NT2/D1 (cell line): ENCODE measurements around the gene ERC1.

Experiments used
- DNase-seq: peaks from one replicate; pipeline ENCODE4 v3.0.0-alpha.2; 2011; ENCODE audit warnings: low read depth, low spot score
- H3K27me3 ChIP-seq: 2 replicates; pipeline ENCODE4 v1.6.0; 2011; ENCODE audit warnings: mild to moderate bottlenecking; ENCODE audit not compliant: insufficient read length, insufficient read depth
- H3K36me3 ChIP-seq: 2 replicates; pipeline ENCODE4 v1.6.1; 2011; ENCODE audit warnings: mild to moderate bottlenecking, low read length, mixed read lengths; ENCODE audit not compliant: insufficient read depth, insufficient read length
- H3K4me1 ChIP-seq: 2 replicates; pipeline ENCODE4 v1.5.1; 2011; ENCODE audit not compliant: insufficient read depth, insufficient read length
- H3K4me3 ChIP-seq: 2 replicates; pipeline ENCODE4 v1.5.1; 2011; ENCODE audit warnings: low read depth; ENCODE audit not compliant: insufficient read length
- H3K9ac ChIP-seq: 2 replicates; pipeline ENCODE4 v1.6.0; 2011; ENCODE audit warnings: low read depth; ENCODE audit not compliant: insufficient read length
- H3K9me3 ChIP-seq: 2 replicates; pipeline ENCODE4 v1.5.1; 2011; ENCODE audit warnings: mild to moderate bottlenecking, low read length; ENCODE audit not compliant: insufficient read depth
- SUZ12 ChIP-seq: IDR thresholded peaks from 2 replicates; pipeline ENCODE4 v1.6.1; 2011; ENCODE audit not compliant: insufficient read length, insufficient read depth; ENCODE audit errors: extremely low read depth
- YY1 ChIP-seq: IDR thresholded peaks from 2 replicates; pipeline ENCODE4 v1.6.1; 2011; ENCODE audit not compliant: insufficient read length, insufficient read depth
- ZNF274 ChIP-seq: IDR thresholded peaks from 2 replicates; pipeline ENCODE4 v1.6.1; 2011; ENCODE audit warnings: mild to moderate bottlenecking, low read depth, low read length

Gene ERC1

GRCh38 chr12:1291601-1292332 lies 300.7 kb downstream of the ERC1 start:
- no peaks in the 10 kb centered on the region for H3K4me1 ChIP-seq
- H3K9me3 ChIP-seq = no peaks in the 10 kb centered on the region
- no peak overlapping the region for H3K9ac ChIP-seq
- TF ChIP-seq ZNF274 (no peak), YY1 (no peak)
- H3K4me3 ChIP-seq = no peak overlapping the region
- DNase-seq = no peak
- H3K27me3 ChIP-seq = no peaks in the 10 kb centered on the region
- H3K36me3 ChIP-seq = peaks cover 21% of the 10 kb centered on the region

DNA sequence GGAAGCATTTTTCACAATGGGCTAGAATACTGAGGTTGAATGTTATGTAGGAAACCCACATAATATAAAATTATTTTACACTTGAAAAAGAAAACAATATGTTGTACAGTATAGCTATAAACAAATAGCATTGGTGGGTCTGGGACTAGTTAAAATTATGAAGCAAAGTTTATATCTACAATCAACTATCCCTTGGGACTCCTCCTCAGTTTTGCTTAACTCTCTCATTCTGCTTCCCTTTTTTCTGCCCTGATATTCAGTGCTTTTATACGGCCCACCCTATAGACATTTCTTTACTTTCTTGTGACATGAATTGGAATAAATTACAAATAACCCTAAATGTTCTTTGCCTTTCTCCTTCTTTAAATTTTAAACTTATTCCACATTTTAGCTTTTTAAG lies 302.9 kb downstream of the ERC1 start:
- DNase-seq = no peak
- TF ChIP-seq ZNF274 (no peak), SUZ12 (no peak), YY1 (no peak)
- no peaks in the 10 kb centered on the region for H3K27me3 ChIP-seq
- H3K9me3 ChIP-seq = no peaks in the 10 kb centered on the region
- no peak overlapping the region for H3K9ac ChIP-seq
- no peaks in the 10 kb centered on the region for H3K4me1 ChIP-seq
- peaks cover 21% of the 10 kb centered on the region for H3K36me3 ChIP-seq
- H3K4me3 ChIP-seq = no peak overlapping the region

- DNase-seq = no peak
- Histone ChIP-seq H3K9ac (no peak overlapping the region), H3K4me3 (no peak overlapping the region), H3K4me1 (no peaks in the 10 kb centered on the region), H3K9me3 (no peaks in the 10 kb centered on the region), H3K27me3 (no peaks in the 10 kb centered on the region), H3K36me3 (no peaks in the 10 kb centered on the region)
- TF ChIP-seq SUZ12 = no peak
- TF ChIP-seq YY1 = no peak
These were observed 306.2 kb downstream of the ERC1 start for GRCh38 chr12:1297206-1297605.

DNA sequence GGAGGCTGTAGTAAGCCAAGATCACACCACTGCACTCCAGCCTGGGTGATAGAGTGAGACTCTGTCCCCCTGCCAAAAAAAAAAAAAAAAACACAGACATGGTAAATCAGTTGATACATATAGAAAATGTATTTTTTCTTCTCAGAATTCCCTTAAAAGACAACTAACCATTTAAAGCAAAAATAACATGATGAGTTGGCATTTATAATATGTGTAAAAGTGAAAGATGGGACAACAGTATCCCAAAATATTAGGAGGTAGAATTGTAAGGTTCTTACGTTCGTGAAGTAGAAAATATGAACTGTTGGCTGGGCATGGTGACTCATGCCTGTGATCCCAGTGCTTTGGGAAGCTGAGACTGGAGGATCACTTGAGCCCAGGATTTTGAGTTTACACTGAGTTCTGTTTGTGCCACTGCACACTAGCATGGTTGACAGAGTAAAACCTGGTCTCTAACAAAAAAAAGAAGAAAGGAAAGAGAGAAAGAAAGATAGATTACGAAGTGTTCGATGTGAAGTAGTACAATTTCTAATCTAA lies 306.7 kb downstream of the ERC1 start:
- H3K9me3 ChIP-seq = no peaks in the 10 kb centered on the region
- no peaks in the 10 kb centered on the region for H3K4me1 ChIP-seq
- DNase-seq = no peak
- no peak overlapping the region for H3K9ac ChIP-seq
- TF ChIP-seq YY1 = no peak
- no peak for TF ChIP-seq SUZ12
- TF ChIP-seq ZNF274 = no peak
- no peak overlapping the region for H3K4me3 ChIP-seq
- no peaks in the 10 kb centered on the region for H3K27me3 ChIP-seq
- no peaks in the 10 kb centered on the region for H3K36me3 ChIP-seq

DNA sequence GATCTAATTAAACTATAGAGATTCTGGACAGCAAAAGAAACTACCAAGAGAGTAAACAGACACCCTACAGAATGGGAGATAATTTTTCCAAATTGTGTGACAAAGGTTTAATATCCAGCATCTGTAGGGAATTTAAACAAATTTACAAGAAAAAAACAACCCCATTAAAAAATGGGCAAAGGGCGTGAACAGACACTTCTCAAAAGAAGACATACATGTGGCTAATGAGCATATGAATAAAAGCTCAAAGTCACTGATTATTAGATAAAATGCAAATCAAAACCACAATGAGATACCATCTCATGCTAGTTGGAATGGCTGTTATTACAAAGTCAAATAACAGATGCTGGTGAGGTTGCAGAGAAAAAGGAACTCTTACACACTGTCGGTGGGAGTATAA lies 309.4 kb downstream of the ERC1 start:
- Histone ChIP-seq H3K36me3 (no peaks in the 10 kb centered on the region), H3K4me1 (no peaks in the 10 kb centered on the region), H3K27me3 (no peaks in the 10 kb centered on the region), H3K4me3 (no peak overlapping the region), H3K9me3 (no peaks in the 10 kb centered on the region), H3K9ac (no peak overlapping the region)
- no peak for DNase-seq
- TF ChIP-seq SUZ12 (no peak), YY1 (no peak), ZNF274 (no peak)

- H3K36me3 ChIP-seq = no peaks in the 10 kb centered on the region
- no peak overlapping the region for H3K4me3 ChIP-seq
- no peaks in the 10 kb centered on the region for H3K4me1 ChIP-seq
- TF ChIP-seq ZNF274 (no peak), YY1 (no peak), SUZ12 (no peak)
- H3K27me3 ChIP-seq = no peaks in the 10 kb centered on the region
- no peak overlapping the region for H3K9ac ChIP-seq
- H3K9me3 ChIP-seq = no peaks in the 10 kb centered on the region
- no peak for DNase-seq
These were observed 311.3 kb downstream of the ERC1 start for GRCh38 chr12:1302201-1302870.

DNA sequence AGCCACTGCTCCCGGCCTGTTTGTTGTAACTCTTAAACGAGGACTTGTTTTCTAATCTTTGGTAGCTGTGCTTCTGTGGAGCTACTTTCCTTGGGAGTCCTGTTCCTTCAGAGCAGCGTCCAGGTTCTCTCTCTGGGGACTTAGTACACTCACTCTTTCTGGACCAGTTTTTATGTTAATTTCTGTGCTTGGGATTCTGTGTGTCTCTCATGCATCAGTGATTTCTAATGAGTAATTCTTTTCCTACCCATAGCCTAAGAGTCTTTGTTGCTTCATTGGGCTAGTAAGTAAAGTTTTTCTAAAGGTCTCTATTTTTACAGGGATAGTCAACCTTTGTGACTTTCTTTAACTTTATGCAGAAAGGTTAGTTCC lies 314.0 kb downstream of the ERC1 start:
- Histone ChIP-seq H3K4me1 (no peaks in the 10 kb centered on the region), H3K27me3 (no peaks in the 10 kb centered on the region), H3K36me3 (peaks cover 3% of the 10 kb centered on the region), H3K9me3 (no peaks in the 10 kb centered on the region), H3K9ac (no peak overlapping the region), H3K4me3 (no peak overlapping the region)
- DNase-seq = no peak
- TF ChIP-seq SUZ12 (no peak), ZNF274 (no peak), YY1 (no peak)
